H9 (cell line): ENCODE data around the gene GTF2A2. TPM values are rescaled to one million over a fixed set of nuclear protein-coding genes. Genes with fewer than 3 reads are reported as not detected.

Experiments
- DNase-seq: peaks from one replicate; pipeline ENCODE4 v3.0.0-alpha.2; 2017
- H2AFZ ChIP-seq: one replicate; pipeline ENCODE4 v1.6.1; 2013; ENCODE audit warnings: mild to moderate bottlenecking, low read length, control low read depth, moderate library complexity
- H2AK5ac ChIP-seq: 2 replicates; pipeline ENCODE4 v1.6.1; 2013; ENCODE audit warnings: low read length, control low read depth, mixed read lengths; ENCODE audit not compliant: insufficient read length
- H2BK120ac ChIP-seq: one replicate; pipeline ENCODE4 v1.6.1; 2013; ENCODE audit warnings: low read depth, mild to moderate bottlenecking, low read length, control low read depth, inconsistent platforms; ENCODE audit not compliant: poor library complexity, severe bottlenecking
- H2BK12ac ChIP-seq: 2 replicates; pipeline ENCODE4 v1.6.1; 2013; ENCODE audit warnings: low read length, control low read depth, mixed read lengths, low read depth; ENCODE audit not compliant: insufficient read length
- H2BK15ac ChIP-seq: 2 replicates; pipeline ENCODE4 v1.6.1; 2013; ENCODE audit warnings: low read depth, low read length, control low read depth
- H2BK20ac ChIP-seq: one replicate; pipeline ENCODE4 v1.6.1; 2013; ENCODE audit warnings: low read depth, mild to moderate bottlenecking, low read length, control low read depth, inconsistent platforms; ENCODE audit not compliant: poor library complexity, severe bottlenecking
- H2BK5ac ChIP-seq: 2 replicates; pipeline ENCODE4 v1.6.1; 2013; ENCODE audit warnings: low read length, control low read depth, mixed read lengths; ENCODE audit not compliant: insufficient read length
- H3K14ac ChIP-seq: 2 replicates; pipeline ENCODE4 v1.6.1; 2013; ENCODE audit warnings: low read length, control low read depth; ENCODE audit not compliant: insufficient read depth
- H3K18ac ChIP-seq: 2 replicates; pipeline ENCODE4 v1.6.1; 2013; ENCODE audit warnings: low read depth, mild to moderate bottlenecking, mixed read lengths, low read length, control low read depth; ENCODE audit not compliant: insufficient read length
- H3K23ac ChIP-seq: 2 replicates; pipeline ENCODE4 v1.6.1; 2013; ENCODE audit warnings: low read length, control low read depth, mixed read lengths, low read depth; ENCODE audit not compliant: insufficient read length
- H3K23me2 ChIP-seq: 2 replicates; pipeline ENCODE4 v1.6.1; 2013; ENCODE audit warnings: low read depth, mild to moderate bottlenecking, mixed read lengths, low read length, control low read depth; ENCODE audit not compliant: insufficient read length, poor library complexity, severe bottlenecking
- H3K27ac ChIP-seq: 2 replicates; pipeline ENCODE4 v1.5.1; 2013; ENCODE audit warnings: low read length, control low read depth, mixed read lengths, low read depth; ENCODE audit not compliant: insufficient read length
- H3K27me3 ChIP-seq: 2 replicates; pipeline ENCODE4 v1.6.1; 2013; ENCODE audit warnings: low read length, control low read depth, inconsistent platforms; ENCODE audit not compliant: insufficient read depth
- H3K4ac ChIP-seq: 2 replicates; pipeline ENCODE4 v1.6.1; 2013; ENCODE audit warnings: low read depth, mild to moderate bottlenecking, control low read depth, inconsistent platforms, low read length, moderate library complexity
- H3K4me1 ChIP-seq: 2 replicates; pipeline ENCODE4 v1.6.1; 2013; ENCODE audit warnings: low read length, control low read depth, inconsistent platforms; ENCODE audit not compliant: insufficient read depth
- H3K4me2 ChIP-seq: 2 replicates; pipeline ENCODE4 v1.6.1; 2013; ENCODE audit warnings: low read length, control low read depth, mixed read lengths; ENCODE audit not compliant: insufficient read length, insufficient read depth
- H3K56ac ChIP-seq: 2 replicates; pipeline ENCODE4 v1.6.1; 2013; ENCODE audit warnings: low read depth, mild to moderate bottlenecking, mixed read lengths, low read length, control low read depth; ENCODE audit not compliant: insufficient read length
- H3K79me1 ChIP-seq: 2 replicates; pipeline ENCODE4 v1.6.1; 2013; ENCODE audit warnings: low read depth, mild to moderate bottlenecking, moderate library complexity, low read length, control low read depth, inconsistent platforms; ENCODE audit not compliant: insufficient read depth, poor library complexity, severe bottlenecking
- H3K79me2 ChIP-seq: 2 replicates; pipeline ENCODE4 v1.6.1; 2013; ENCODE audit warnings: low read length, control low read depth, inconsistent platforms; ENCODE audit not compliant: insufficient read depth
- H3K9ac ChIP-seq: 2 replicates; pipeline ENCODE4 v1.6.1; 2013; ENCODE audit warnings: low read length, control low read depth, mixed read lengths; ENCODE audit not compliant: insufficient read length; ENCODE audit errors: extremely low read depth
- H3K9me3 ChIP-seq: one replicate; pipeline ENCODE4 v1.6.1; 2013; ENCODE audit warnings: low read depth, low read length, inconsistent platforms; ENCODE audit not compliant: control insufficient read depth
- H3T11ph ChIP-seq: one replicate; pipeline ENCODE4 v1.6.1; 2013; ENCODE audit warnings: mild to moderate bottlenecking, low read length, control low read depth, inconsistent platforms
- H4K20me1 ChIP-seq: one replicate; pipeline ENCODE4 v1.6.1; 2013; ENCODE audit not compliant: control insufficient read depth, insufficient read length, insufficient read depth
- H4K5ac ChIP-seq: 2 replicates; pipeline ENCODE4 v1.6.1; 2013; ENCODE audit warnings: low read depth, mild to moderate bottlenecking, mixed read lengths, low read length, control low read depth; ENCODE audit not compliant: insufficient read length
- H4K8ac ChIP-seq: replicated peaks from 2 replicates; pipeline ENCODE4 v1.6.1; 2013; ENCODE audit warnings: low read length, control low read depth, mixed read lengths, low read depth; ENCODE audit not compliant: insufficient read length
- H4K91ac ChIP-seq: 2 replicates; pipeline ENCODE4 v1.6.1; 2013; ENCODE audit warnings: low read depth, mild to moderate bottlenecking, moderate library complexity, mixed read lengths, low read length, control low read depth; ENCODE audit not compliant: insufficient read length
- H3K27ac Mint-ChIP-seq, 3 experiments: 2 replicates in 2 of 3; 3 replicates in 1 of 3; pipeline ENCODE4 v1.8.0; 2020 to 2021; ENCODE audit warnings: mixed read lengths in 3 of 3, mild to moderate bottlenecking in 1 of 3, moderate library complexity in 1 of 3
- H3K27me3 Mint-ChIP-seq: 2 replicates; pipeline ENCODE4 v1.8.0; 2021; ENCODE audit warnings: low read depth, mild to moderate bottlenecking, moderate library complexity, mixed read lengths
- H3K36me3 Mint-ChIP-seq, 3 experiments: 2 replicates in 2 of 3; 3 replicates in 1 of 3; pipeline ENCODE4 v1.8.0; 2020 to 2021; ENCODE audit warnings: low read depth in 3 of 3, mixed read lengths in 3 of 3; ENCODE audit not compliant: insufficient read depth in 1 of 3
- H3K4me1 Mint-ChIP-seq, 2 experiments: 2 replicates each; pipeline ENCODE4 v1.8.0; 2020; ENCODE audit warnings: mixed read lengths in 2 of 2
- H3K4me3 Mint-ChIP-seq, 2 experiments: 2 replicates in 1 of 2; 3 replicates in 1 of 2; pipeline ENCODE4 v1.8.0; 2020 to 2021; ENCODE audit warnings: mild to moderate bottlenecking in 2 of 2, mixed read lengths in 2 of 2, moderate library complexity in 1 of 2
- H3K9me3 Mint-ChIP-seq, 2 experiments: 2 replicates in 1 of 2; 3 replicates in 1 of 2; pipeline ENCODE4 v1.8.0; 2020; ENCODE audit warnings: mild to moderate bottlenecking in 2 of 2, mixed read lengths in 2 of 2, moderate library complexity in 1 of 2
- WGBS: extraction: QIAGEN DNeasy Blood & Tissue Kit; methylation state at CpG from one replicate; pipeline ENCODE4 v1.1.7; 2013; ENCODE audit warnings: missing lambda C conversion rate, low lambda C conversion rate, mixed read lengths; ENCODE audit not compliant: insufficient read length; ENCODE audit errors: extremely low coverage; 5-methylcytosine and 5-hydroxymethylcytosine counted together
- total RNA-seq: library from RNA; stranded (reverse); gene quantifications from 2 replicates; pipeline ENCODE4 v1.2.1, GENCODE V29; 2021
- TF ChIP-seq, protein P1 (sequence below): fragments of 200-600 bp; sonication (generic); conservative IDR thresholded peaks from 3 replicates; pipeline ENCODE4 v1.8.0; 2021; ENCODE audit warnings: antibody characterized with exemption, mild to moderate bottlenecking

GTF2A2 gene
- total RNA-seq, 1 experiment from 2014 or later: 144 TPM

DNA sequence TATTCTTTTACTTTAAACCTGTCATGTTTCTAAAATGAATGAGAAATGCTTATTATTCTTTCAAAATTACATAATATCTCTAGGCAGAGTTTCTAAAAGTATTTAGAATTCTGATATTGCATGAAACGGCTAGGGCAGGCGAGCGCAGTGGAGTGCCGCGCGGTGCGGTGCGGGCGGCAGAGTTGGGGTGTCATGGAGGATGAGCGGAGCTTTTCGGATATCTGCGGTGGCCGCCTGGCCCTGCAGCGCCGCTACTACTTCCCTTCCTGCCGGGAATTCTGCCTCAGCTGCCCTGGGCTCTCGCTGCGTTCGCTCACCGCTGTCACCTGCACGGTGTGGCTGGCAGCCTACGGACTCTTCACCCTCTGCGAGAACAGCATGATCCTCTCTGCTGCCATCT, 19.2 kb upstream of the GTF2A2 start:
- Histone ChIP-seq H3K79me1 (peaks cover 4% of the 10 kb centered on the region), H2BK20ac (no peak overlapping the region), H3K9ac (no peak overlapping the region), H3K27me3 (no peaks in the 10 kb centered on the region), H2BK12ac (no peak overlapping the region), H2AK5ac (no peak overlapping the region), H3K18ac (no peak overlapping the region), H3K56ac (no peak overlapping the region), H3K14ac (no peak overlapping the region), H4K5ac (no peak overlapping the region), H3K23me2 (no peaks in the 10 kb centered on the region), H3K9me3 (no peaks in the 10 kb centered on the region), H4K20me1 (no peaks in the 10 kb centered on the region), H4K8ac (no peak overlapping the region), H2BK15ac (no peak overlapping the region), H3K4ac (no peak overlapping the region), H3K4me1 (no peaks in the 10 kb centered on the region), H2BK5ac (no peak overlapping the region), H4K91ac (no peak overlapping the region), H3K23ac (no peak overlapping the region), H3K4me2 (no peak overlapping the region), H3K79me2 (no peaks in the 10 kb centered on the region), H2AFZ (no peak overlapping the region), H3T11ph (no peak overlapping the region), H3K27ac (no peak overlapping the region), H2BK120ac (no peak overlapping the region)
- Mint-ChIP-seq H3K36me3 (peaks cover 30 to 86% (median 61%) of the 10 kb centered on the region in 3 experiments), H3K4me1 (no peaks in the 10 kb centered on the region), H3K9me3 (no peaks in the 10 kb centered on the region), H3K27me3 (no peaks in the 10 kb centered on the region), H3K27ac (no peak overlapping the region), H3K4me3 (no peak overlapping the region)
- TF ChIP-seq, protein P1, sequence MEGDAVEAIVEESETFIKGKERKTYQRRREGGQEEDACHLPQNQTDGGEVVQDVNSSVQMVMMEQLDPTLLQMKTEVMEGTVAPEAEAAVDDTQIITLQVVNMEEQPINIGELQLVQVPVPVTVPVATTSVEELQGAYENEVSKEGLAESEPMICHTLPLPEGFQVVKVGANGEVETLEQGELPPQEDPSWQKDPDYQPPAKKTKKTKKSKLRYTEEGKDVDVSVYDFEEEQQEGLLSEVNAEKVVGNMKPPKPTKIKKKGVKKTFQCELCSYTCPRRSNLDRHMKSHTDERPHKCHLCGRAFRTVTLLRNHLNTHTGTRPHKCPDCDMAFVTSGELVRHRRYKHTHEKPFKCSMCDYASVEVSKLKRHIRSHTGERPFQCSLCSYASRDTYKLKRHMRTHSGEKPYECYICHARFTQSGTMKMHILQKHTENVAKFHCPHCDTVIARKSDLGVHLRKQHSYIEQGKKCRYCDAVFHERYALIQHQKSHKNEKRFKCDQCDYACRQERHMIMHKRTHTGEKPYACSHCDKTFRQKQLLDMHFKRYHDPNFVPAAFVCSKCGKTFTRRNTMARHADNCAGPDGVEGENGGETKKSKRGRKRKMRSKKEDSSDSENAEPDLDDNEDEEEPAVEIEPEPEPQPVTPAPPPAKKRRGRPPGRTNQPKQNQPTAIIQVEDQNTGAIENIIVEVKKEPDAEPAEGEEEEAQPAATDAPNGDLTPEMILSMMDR: no peak
- no peak for DNase-seq
- WGBS: no CpG with 5 or more reads among the region's 23 CpGs
